Measurements from ENCODE around the gene GXYLT1. TPM values are rescaled to one million over a fixed set of nuclear protein-coding genes. Genes with fewer than 3 reads are reported as not detected.
A peak's percentile ranks its signal among the peaks of the same experiment; 100 is the strongest.

Gene GXYLT1
- total and polyA plus RNA-seq, 9 of the 15 experiments (the other 6 are each of a cell fraction or from before 2014, with no cell fraction given), result 1.4 to 9.3 (median 5.5) TPM

DNA sequence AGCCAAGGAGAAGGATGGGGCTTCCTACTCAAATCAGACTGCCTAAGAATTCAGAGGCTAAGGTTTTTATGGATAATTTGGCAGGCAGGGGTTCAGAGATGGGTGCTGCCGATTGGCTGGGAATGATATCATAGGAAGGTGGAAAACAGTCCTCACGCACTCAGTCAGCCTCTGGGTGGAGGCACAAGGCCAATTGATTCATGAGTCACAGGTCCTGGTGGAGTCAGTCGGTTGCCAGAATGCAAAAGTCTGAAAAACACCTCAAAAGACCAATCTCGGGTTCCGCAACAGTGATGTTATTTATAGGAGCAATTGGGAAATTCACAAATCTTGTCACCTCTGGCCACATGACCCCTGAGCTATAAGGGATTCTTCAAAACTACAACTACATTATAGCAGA, 105.5 kb downstream of the GXYLT1 start:
- H3K36me3 ChIP-seq (ENCODE audit: control insufficient read depth, insufficient read depth, low read length), result no peaks in the 10 kb centered on the region
- DNase-seq (ENCODE audit: extremely low read depth in 1 of 4, low spot score in 3 of 4) (peak in 2 of 4 experiments; percentile 17 to 20), ATAC-seq (peak; percentile 74), FAIRE-seq (no peak)
- intact Hi-C loops (cut with micrococcal nuclease), result loop anchor here (5.0 kb wide), 1 partner anchor 288 kb away; the partner anchor contains the start of genes PPHLN1 and ZCRB1
- H3K9me3 ChIP-seq (replicated peaks; ENCODE audit: control insufficient read depth, insufficient read depth, low read depth, low read length), result no peaks in the 10 kb centered on the region
- no peaks in the 10 kb centered on the region for H3K4me1 ChIP-seq (replicated peaks in 1 of 2; ENCODE audit: control insufficient read depth in 2 of 2, insufficient read depth in 2 of 2, low read length in 2 of 2)
- H2AFZ ChIP-seq (ENCODE audit: low read depth, low read length), result no peak overlapping the region
- 8% methylated on average over 5 of the region's 5 CpGs for WGBS (ENCODE audit: insufficient coverage, low coverage, missing lambda C conversion rate)
- no peak overlapping the region for H3K4me3 ChIP-seq
- ChIA-PET POLR2A (no interaction called here), CTCF (ENCODE audit: low intra/inter-chr PET ratio) (no interaction called here)
- H3K9ac ChIP-seq (ENCODE audit: insufficient read depth in 1 of 2, low read depth in 2 of 2, low read length in 2 of 2), result no peak overlapping the region
- no peaks in the 10 kb centered on the region for H3K27me3 ChIP-seq (ENCODE audit: control insufficient read depth in 2 of 2, insufficient read depth in 2 of 2, low read length in 2 of 2)
- in situ Hi-C loops (cut with MboI), result no loop called here
- no peaks in the 10 kb centered on the region for H3K9me1 ChIP-seq (ENCODE audit: control insufficient read depth, insufficient read depth, low read length)
- no peak overlapping the region for H3K27ac ChIP-seq (ENCODE audit: extremely low read depth, low read depth, low read length)
- H4K20me1 ChIP-seq (replicated peaks; ENCODE audit: control insufficient read depth, insufficient read depth, low read length), result no peaks in the 10 kb centered on the region
- BruUV-seq (replicated peaks), result no TSS peak
- no peak overlapping the region for H3K4me2 ChIP-seq (ENCODE audit: insufficient read depth, low read length)
- no peaks in the 10 kb centered on the region for H3K79me2 ChIP-seq (ENCODE audit: control insufficient read depth, insufficient read depth, low read length)
- TF ChIP-seq, protein P1, sequence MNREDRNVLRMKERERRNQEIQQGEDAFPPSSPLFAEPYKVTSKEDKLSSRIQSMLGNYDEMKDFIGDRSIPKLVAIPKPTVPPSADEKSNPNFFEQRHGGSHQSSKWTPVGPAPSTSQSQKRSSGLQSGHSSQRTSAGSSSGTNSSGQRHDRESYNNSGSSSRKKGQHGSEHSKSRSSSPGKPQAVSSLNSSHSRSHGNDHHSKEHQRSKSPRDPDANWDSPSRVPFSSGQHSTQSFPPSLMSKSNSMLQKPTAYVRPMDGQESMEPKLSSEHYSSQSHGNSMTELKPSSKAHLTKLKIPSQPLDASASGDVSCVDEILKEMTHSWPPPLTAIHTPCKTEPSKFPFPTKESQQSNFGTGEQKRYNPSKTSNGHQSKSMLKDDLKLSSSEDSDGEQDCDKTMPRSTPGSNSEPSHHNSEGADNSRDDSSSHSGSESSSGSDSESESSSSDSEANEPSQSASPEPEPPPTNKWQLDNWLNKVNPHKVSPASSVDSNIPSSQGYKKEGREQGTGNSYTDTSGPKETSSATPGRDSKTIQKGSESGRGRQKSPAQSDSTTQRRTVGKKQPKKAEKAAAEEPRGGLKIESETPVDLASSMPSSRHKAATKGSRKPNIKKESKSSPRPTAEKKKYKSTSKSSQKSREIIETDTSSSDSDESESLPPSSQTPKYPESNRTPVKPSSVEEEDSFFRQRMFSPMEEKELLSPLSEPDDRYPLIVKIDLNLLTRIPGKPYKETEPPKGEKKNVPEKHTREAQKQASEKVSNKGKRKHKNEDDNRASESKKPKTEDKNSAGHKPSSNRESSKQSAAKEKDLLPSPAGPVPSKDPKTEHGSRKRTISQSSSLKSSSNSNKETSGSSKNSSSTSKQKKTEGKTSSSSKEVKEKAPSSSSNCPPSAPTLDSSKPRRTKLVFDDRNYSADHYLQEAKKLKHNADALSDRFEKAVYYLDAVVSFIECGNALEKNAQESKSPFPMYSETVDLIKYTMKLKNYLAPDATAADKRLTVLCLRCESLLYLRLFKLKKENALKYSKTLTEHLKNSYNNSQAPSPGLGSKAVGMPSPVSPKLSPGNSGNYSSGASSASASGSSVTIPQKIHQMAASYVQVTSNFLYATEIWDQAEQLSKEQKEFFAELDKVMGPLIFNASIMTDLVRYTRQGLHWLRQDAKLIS (CRISPR knock-in tag; IDR thresholded peaks at IDR 0.05), result no peak
- peak; percentile 60; the same call in 1 of the 2 replicates for TF ChIP-seq ATF7 (IDR thresholded peaks at IDR 0.05)
- TF ChIP-seq, protein P2, sequence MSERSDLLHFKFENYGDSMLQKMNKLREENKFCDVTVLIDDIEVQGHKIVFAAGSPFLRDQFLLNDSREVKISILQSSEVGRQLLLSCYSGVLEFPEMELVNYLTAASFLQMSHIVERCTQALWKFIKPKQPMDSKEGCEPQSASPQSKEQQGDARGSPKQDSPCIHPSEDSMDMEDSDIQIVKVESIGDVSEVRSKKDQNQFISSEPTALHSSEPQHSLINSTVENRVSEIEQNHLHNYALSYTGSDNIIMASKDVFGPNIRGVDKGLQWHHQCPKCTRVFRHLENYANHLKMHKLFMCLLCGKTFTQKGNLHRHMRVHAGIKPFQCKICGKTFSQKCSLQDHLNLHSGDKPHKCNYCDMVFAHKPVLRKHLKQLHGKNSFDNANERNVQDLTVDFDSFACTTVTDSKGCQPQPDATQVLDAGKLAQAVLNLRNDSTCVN (CRISPR knock-in tag; IDR thresholded peaks at IDR 0.05), result no peak
- TF ChIP-seq CSDE1 (IDR thresholded peaks at IDR 0.05), result no peak
- TF ChIP-seq PHTF2 (CRISPR knock-in tag; IDR thresholded peaks at IDR 0.05), result no peak
- TF ChIP-seq ARHGAP35 (IDR thresholded peaks at IDR 0.05; ENCODE audit: partially characterized antibody), result no peak
- TF ChIP-seq DDX20 (tag; IDR thresholded peaks at IDR 0.05; ENCODE audit: low read depth), result no peak
- TF ChIP-seq, protein P3, sequence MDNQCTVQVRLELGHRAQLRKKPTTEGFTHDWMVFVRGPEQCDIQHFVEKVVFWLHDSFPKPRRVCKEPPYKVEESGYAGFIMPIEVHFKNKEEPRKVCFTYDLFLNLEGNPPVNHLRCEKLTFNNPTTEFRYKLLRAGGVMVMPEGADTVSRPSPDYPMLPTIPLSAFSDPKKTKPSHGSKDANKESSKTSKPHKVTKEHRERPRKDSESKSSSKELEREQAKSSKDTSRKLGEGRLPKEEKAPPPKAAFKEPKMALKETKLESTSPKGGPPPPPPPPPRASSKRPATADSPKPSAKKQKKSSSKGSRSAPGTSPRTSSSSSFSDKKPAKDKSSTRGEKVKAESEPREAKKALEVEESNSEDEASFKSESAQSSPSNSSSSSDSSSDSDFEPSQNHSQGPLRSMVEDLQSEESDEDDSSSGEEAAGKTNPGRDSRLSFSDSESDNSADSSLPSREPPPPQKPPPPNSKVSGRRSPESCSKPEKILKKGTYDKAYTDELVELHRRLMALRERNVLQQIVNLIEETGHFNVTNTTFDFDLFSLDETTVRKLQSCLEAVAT (IDR thresholded peaks at IDR 0.05), result no peak
- no peak for TF ChIP-seq ZFPM2 (CRISPR knock-in tag; IDR thresholded peaks at IDR 0.05)
- TF ChIP-seq JUND (IDR thresholded peaks at IDR 0.05; ENCODE audit: borderline replicate concordance, low read depth, low read length), result 0 out of 2 replicates have a peak, but pooled peaks have one; percentile 28
- TF ChIP-seq JUND (tag; IDR thresholded peaks at IDR 0.05; ENCODE audit: borderline replicate concordance, low read depth, low read length), result peak; percentile 57; the same call in 1 of the 3 replicates
